Muscle of leg (tissue), 11 donors: ENCODE data around the gene TTC27. TPM values are rescaled to one million over a fixed set of nuclear protein-coding genes. Genes with fewer than 3 reads are reported as not detected.
"Not testable (repeated sequence)": the region's sequence is repeated elsewhere in the genome, so short reads cannot be mapped to it uniquely, and the experiment has no call there.

ENCODE experiments used
- DNase-seq: peaks from one replicate; pipeline ENCODE4 v3.0.0; 2013
- H3K27ac ChIP-seq: one replicate; pipeline ENCODE4 v1.5.1; 2013; ENCODE audit warnings: mild to moderate bottlenecking, low read length, control low read depth
- H3K27me3 ChIP-seq: one replicate; pipeline ENCODE4 v1.6.1; 2013; ENCODE audit warnings: low read length; ENCODE audit not compliant: control insufficient read depth, insufficient read depth
- H3K36me3 ChIP-seq: one replicate; pipeline ENCODE4 v1.6.1; 2013; ENCODE audit warnings: low read length; ENCODE audit not compliant: control insufficient read depth, insufficient read depth
- H3K4me1 ChIP-seq: one replicate; pipeline ENCODE4 v1.6.1; 2013; ENCODE audit warnings: low read length; ENCODE audit not compliant: control insufficient read depth, insufficient read depth
- H3K4me3 ChIP-seq: one replicate; pipeline ENCODE4 v1.5.1; 2013; ENCODE audit warnings: low read length, control low read depth
- H3K9me3 ChIP-seq: replicated peaks from 2 replicates; pipeline ENCODE4 v1.6.1; 2013; ENCODE audit warnings: low read depth, low read length; ENCODE audit not compliant: control insufficient read depth
- WGBS: methylation state at CpG from one replicate; pipeline ENCODE4 v1.1.5; 2013; ENCODE audit warnings: missing lambda C conversion rate; ENCODE audit not compliant: insufficient coverage; 5-methylcytosine and 5-hydroxymethylcytosine counted together
- polyA plus RNA-seq, 8 donors: library from polyadenylated mRNA; unstranded; fragments of 120-200 nt; gene quantifications; one replicate each; pipeline versions ENCODE4 v1.2.1 to v1.2.3, GENCODE V29; 2013; ENCODE audit warnings: inconsistent platforms in 1 of 8, low replicate concordance in 1 of 8; ENCODE audit not compliant: insufficient read length in 8 of 8, insufficient read depth in 1 of 8
- total RNA-seq: library from RNA; stranded (reverse); fragments of 120-200 nt; gene quantifications from one replicate; pipeline ENCODE4 v1.2.4, GENCODE V29; 2013

Gene TTC27
- total and polyA plus RNA-seq, 9 donors = 13.0 to 21.8 (median 16.3) TPM

DNA sequence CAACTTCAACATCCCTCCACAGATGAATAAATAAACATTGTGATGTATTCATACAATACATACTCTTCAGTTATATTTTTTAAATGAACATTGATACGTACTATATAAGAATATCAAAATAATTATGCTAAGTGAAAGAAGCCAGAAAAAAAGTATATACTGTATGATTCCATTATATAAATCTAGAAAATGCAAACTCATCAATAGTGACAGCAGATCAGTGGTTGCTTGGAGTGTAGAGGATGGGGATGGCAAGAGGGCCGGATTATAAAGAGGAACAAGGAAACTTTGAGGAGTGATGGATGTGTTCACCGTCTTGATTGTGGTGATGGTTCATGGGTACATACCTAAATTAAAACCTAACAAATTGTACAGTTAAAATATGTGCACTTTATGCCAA lies 3.0 kb upstream of the TTC27 start:
- Histone ChIP-seq H3K4me1 (peaks cover 9% of the 10 kb centered on the region), H3K27me3 (no peaks in the 10 kb centered on the region), H3K4me3 (no peak overlapping the region), H3K9me3 (no peaks in the 10 kb centered on the region), H3K27ac (no peak overlapping the region), H3K36me3 (peaks cover 21% of the 10 kb centered on the region)
- DNase-seq = no peak
- no CpG with 5 or more reads among the region's 3 CpGs for whole genome bisulfite sequencing

DNA sequence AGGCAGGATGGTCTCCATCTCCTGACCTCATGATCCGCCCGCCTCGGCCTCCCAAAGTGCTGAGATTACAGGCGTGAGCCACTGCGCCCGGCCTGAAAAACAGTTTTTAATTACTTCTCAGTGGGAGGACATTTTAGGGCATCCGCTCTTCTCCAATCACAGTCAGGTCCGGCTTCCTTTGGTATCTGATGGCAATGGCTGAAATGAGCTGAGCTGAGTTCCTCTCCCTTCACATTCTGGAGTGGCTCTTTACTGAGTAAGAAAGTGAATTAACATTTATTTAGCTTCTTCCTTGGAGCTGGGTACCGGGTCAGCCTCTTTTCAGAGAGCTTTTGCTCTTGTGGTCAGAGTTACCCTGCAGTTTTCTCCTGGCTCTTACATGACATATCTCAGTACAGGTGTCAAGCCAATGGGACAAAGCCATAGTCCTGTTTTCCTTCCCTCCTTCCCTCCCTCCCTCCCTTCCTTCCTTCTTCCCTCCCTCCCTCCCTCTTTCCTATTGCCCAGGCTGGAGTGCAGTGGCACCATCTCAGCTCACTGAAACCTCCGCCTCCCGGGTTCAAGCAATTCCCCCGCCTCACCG lies 1.1 kb upstream of the TTC27 start:
- DNase-seq = no peak
- no peaks in the 10 kb centered on the region for H3K9me3 ChIP-seq
- H3K4me1 ChIP-seq = peaks cover 9% of the 10 kb centered on the region
- no peak overlapping the region for H3K27ac ChIP-seq
- no peak overlapping the region for H3K4me3 ChIP-seq
- no peaks in the 10 kb centered on the region for H3K27me3 ChIP-seq
- H3K36me3 ChIP-seq = peaks cover 28% of the 10 kb centered on the region
- WGBS = 51% methylated on average over 8 of the region's 13 CpGs

DNA sequence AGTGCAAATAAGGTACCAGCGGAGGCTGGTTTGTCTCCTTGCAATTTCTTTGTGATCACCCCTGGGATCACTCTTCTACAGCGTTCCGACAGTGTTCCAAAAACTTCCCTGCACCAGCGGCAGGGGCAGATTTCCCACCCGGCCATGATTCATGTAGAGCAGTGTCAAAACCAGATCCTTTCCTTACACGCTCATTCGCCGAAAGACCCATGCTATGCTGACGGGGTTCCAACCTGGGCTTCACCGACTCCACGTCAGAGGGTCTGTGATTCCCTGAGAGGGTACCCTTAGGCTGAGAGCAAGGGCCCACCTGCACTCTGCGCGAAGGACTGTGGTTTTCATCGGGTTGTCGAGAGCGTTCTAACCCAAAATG lies 423 bp upstream of the TTC27 start:
- Histone ChIP-seq H3K36me3 (peaks cover 21% of the 10 kb centered on the region), H3K9me3 (no peaks in the 10 kb centered on the region), H3K4me3 (peak overlapping the region; percentile 91), H3K27me3 (no peaks in the 10 kb centered on the region), H3K27ac (peak overlapping the region; percentile 53), H3K4me1 (peaks cover 9% of the 10 kb centered on the region)
- 0% methylated on average over 15 of the region's 16 CpGs for WGBS
- peak; percentile 68 for DNase-seq

DNA sequence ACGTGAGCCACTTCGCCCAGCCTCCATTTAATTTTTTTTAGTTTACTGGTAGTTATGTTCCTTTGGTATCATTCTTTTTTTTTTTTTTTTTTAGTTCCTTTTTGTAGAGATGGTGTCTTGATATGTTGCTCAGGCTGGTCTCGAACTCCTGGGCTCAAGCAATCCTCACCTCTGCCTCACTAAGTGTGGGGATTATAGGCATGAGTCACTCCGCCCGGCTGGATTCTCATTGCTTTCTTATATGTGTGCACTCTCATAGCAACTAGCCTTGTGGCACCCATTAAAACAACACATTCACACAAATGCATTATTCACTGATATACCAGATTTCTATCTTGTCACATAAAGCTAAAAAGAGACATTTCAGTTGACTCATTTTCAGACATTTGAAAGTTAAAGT lies 4.2 kb downstream of the TTC27 start:
- no peak overlapping the region for H3K27ac ChIP-seq
- no peaks in the 10 kb centered on the region for H3K9me3 ChIP-seq
- H3K4me1 ChIP-seq = peaks cover 9% of the 10 kb centered on the region
- peaks cover 25% of the 10 kb centered on the region for H3K36me3 ChIP-seq
- DNase-seq = no peak
- no CpG with 5 or more reads among the region's 5 CpGs for WGBS
- no peak overlapping the region for H3K4me3 ChIP-seq
- no peaks in the 10 kb centered on the region for H3K27me3 ChIP-seq

DNA sequence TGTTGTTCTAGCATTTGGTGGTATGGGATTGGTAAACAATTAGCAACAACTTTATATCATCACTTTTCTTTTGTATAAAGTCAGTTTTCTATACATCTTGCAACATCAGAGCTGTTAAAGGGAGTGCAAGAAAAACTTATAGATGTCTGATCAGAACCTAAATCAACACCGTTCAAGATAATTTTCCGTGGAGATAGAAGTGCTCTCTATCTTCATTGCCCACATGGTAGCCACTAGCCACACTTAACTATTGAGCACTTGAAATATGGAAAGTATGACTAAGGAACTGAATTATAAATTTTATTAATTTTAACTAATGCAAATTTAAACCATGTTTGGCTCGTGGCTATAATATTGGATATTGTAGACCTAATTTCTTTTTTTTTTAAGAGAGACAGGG lies 5.2 kb downstream of the TTC27 start:
- peaks cover 5% of the 10 kb centered on the region for H3K4me1 ChIP-seq
- no peak for DNase-seq
- H3K36me3 ChIP-seq = peaks cover 31% of the 10 kb centered on the region
- H3K9me3 ChIP-seq = no peaks in the 10 kb centered on the region
- no peaks in the 10 kb centered on the region for H3K27me3 ChIP-seq
- no peak overlapping the region for H3K27ac ChIP-seq
- H3K4me3 ChIP-seq = no peak overlapping the region
- WGBS = no CpG with 5 or more reads among the region's 3 CpGs

DNA sequence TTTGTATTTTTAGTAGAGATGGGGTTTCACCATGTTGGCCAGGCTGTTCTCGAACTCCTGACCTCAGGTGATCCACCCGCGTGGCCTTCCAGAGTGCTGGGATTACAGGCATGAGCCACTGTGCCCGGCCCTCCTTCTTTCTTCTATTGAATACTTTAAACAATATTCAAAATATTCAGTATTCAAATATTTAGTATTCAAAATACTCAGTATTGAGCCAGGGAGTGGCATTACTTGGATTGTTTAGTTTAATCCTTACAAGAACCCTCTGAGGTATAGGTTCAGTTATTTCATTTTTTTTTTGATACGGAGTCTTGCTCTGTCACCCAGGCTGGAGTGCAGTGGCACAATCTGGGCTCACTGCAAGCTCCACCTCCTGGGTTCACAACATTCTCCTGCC lies 10.7 kb downstream of the TTC27 start:
- H3K36me3 ChIP-seq = peaks cover 40% of the 10 kb centered on the region
- H3K4me1 ChIP-seq, DNase-seq, H3K27ac ChIP-seq, H3K4me3 ChIP-seq, H3K27me3 ChIP-seq, H3K9me3 ChIP-seq: not testable (repeated sequence)
- no CpG with 5 or more reads among the region's 5 CpGs for WGBS

DNA sequence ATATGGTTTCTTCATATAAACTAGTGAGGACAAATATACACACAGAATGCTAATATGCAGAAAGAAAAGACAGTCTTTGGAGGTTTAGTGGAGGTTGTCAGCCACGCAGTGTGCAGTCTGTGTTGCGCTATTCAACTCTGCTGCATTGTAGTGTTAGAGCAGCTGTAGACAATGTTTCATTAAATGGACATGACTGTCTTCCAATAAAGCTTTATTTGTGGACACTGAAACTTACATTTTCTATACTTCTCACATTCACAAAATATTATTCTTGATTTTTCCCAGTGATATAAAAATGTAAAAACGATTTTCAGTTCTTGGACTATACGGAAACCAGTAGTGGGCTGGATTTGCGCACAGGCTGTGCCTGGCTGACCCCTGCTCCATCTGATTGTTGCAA lies 13.3 kb downstream of the TTC27 start:
- Histone ChIP-seq H3K36me3 (peaks cover 32% of the 10 kb centered on the region), H3K27ac (no peak overlapping the region), H3K4me3 (no peak overlapping the region), H3K4me1 (no peaks in the 10 kb centered on the region), H3K9me3 (no peaks in the 10 kb centered on the region), H3K27me3 (no peaks in the 10 kb centered on the region)
- no CpG with 5 or more reads among the region's 5 CpGs for WGBS
- DNase-seq = no peak

DNA sequence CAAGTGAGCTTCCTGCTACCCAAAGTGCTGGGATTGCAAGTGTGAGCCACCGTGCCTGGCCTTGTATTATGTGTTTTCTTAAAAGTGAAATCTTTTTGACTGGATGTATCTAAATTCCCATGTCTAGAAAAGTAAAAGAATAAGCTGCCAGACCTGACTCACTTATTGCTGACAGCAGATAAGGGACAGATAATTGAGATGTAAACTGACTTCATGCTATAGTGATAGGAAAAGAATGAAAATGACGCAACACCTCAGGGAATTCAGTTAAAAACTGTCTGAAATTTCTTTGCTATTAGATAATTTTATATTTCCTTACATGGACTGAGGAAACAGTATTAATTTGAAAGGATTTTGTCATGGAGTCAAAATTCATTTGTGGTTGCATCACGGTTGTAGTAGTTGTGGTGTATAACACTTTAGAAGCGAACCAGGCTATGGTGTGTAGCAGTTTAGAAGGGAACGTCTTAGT lies 19.4 kb downstream of the TTC27 start:
- Histone ChIP-seq H3K4me3 (no peak overlapping the region), H3K27me3 (no peaks in the 10 kb centered on the region), H3K36me3 (peaks cover 20% of the 10 kb centered on the region), H3K27ac (no peak overlapping the region), H3K4me1 (no peaks in the 10 kb centered on the region), H3K9me3 (no peaks in the 10 kb centered on the region)
- peak; percentile 76 for DNase-seq
- 58% methylated on average over 4 of the region's 5 CpGs for WGBS

DNA sequence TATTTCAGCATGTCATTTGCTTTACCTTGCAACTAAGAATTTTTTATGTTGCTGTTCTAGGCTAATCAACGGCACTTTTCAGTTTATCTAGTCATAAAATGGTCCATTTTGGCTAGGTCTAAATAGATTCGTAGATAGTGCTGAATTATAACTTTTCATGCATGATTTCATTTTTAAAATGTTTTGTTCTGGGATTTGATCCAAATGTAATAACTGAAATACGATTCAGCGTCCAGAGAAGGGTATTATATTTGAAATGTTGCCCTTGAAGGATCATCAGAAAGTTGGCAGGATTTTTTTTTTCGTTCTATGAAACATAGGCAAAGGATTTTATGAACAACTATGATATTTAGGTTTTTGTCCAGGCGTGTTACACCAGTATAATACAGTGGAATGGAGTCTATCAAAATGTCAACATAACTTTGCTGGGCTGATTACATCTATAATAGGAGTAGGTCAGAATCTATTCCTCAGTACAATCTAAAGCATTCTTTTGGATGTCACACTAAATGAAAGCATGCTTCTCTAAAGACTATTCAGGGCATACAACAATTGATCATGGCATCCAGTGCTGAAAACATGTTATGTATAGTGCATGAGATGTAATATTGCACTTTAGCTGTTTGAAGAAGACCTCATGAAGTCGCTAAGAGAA lies 24.8 kb downstream of the TTC27 start:
- H3K27me3 ChIP-seq = no peaks in the 10 kb centered on the region
- H3K36me3 ChIP-seq = peaks cover 12% of the 10 kb centered on the region
- H3K4me3 ChIP-seq = no peak overlapping the region
- no peak overlapping the region for H3K27ac ChIP-seq
- 64% methylated on average over 1 of the region's 7 CpGs for WGBS
- no peaks in the 10 kb centered on the region for H3K4me1 ChIP-seq
- H3K9me3 ChIP-seq = no peaks in the 10 kb centered on the region
- DNase-seq = peak; percentile 33

DNA sequence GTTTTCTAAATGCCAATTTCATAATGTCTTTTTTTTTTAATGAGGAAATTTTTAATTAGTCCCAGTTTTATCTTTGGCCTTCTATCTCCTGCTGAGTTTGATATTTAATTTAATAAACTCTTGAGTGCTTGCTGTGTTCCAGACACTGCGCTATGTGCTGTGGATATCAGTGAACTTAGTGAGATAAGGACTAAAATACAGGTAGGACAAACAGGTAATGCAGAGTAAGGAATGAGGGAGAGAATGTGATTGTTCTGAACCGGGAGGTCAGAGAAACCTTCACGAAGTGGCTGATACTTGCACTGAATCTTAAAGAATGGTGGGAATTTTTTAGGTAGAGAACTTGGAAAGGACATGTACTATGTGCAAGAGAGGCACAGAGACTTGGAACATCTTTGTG lies 28.2 kb downstream of the TTC27 start:
- Histone ChIP-seq H3K36me3 (peaks cover 11% of the 10 kb centered on the region), H3K4me1 (no peaks in the 10 kb centered on the region), H3K27ac (no peak overlapping the region), H3K9me3 (no peaks in the 10 kb centered on the region), H3K4me3 (no peak overlapping the region), H3K27me3 (no peaks in the 10 kb centered on the region)
- no peak for DNase-seq
- WGBS = 90% methylated on average over 3 of the region's 3 CpGs
